Tibial nerve (tissue), 4 donors: ENCODE data around the gene TICAM2.

Experiments
- CTCF ChIP-seq, 5 experiments: fragments of 200-600 bp in 3 of 5; fragments of 450-650 bp in 2 of 5; sonication (generic) in 3 of 5; IDR thresholded peaks; one replicate each; pipeline ENCODE4 v1.5.1; 2016 to 2019; ENCODE audit warnings: antibody characterized with exemption in 5 of 5, mild to moderate bottlenecking in 3 of 5, moderate library complexity in 2 of 5
- EP300 ChIP-seq, 2 donors: sonication (generic); formaldehyde crosslinking; IDR thresholded peaks; one replicate each; pipeline ENCODE4 v1.6.1; 2017; ENCODE audit warnings: antibody characterized with exemption in 2 of 2, mild to moderate bottlenecking in 1 of 2
- POLR2A ChIP-seq, 2 donors: fragments of 450-650 bp; IDR thresholded peaks; one replicate each; pipeline ENCODE4 v1.6.1; 2017; ENCODE audit warnings: antibody characterized with exemption in 2 of 2, mild to moderate bottlenecking in 2 of 2, moderate library complexity in 2 of 2

GRCh38 chr5:115577741-115578140 is 24.5 kb downstream of the TICAM2 start:
- TF ChIP-seq CTCF (IDR thresholded peaks at IDR 0.05) (no peak), EP300 (IDR thresholded peaks at IDR 0.05) (no peak), POLR2A (IDR thresholded peaks at IDR 0.05) (no peak)
